Left lobe of liver (tissue), 2 donors: ENCODE results near the gene PDGFB. TPM values are rescaled to one million over a fixed set of nuclear protein-coding genes. Genes with fewer than 3 reads are reported as not detected.
A peak's percentile ranks its signal among the peaks of the same experiment; 100 is the strongest.

ENCODE experiments used
- ATAC-seq: fragments of 200-7000 bp; cut with Tn5 transposase; one replicate; pipeline ENCODE4 v1.9.1; 2020; ENCODE audit warnings: mild to moderate bottlenecking, moderate library complexity
- DNase-seq: peaks from one replicate; pipeline ENCODE4 v3.0.0-alpha.2; 2020; ENCODE audit warnings: low spot score
- total RNA-seq: library from RNA; stranded (reverse); gene quantifications from one replicate; pipeline ENCODE4 v1.2.1, GENCODE V29; 2021
- donor health status: DM: no; HTN: no; CAD: no; lungs with moderate emphysema.
- donor health status: DM: no; HTN: yes; CAD: no.

The PDGFB gene
- total RNA-seq, result 0.43 TPM

DNA sequence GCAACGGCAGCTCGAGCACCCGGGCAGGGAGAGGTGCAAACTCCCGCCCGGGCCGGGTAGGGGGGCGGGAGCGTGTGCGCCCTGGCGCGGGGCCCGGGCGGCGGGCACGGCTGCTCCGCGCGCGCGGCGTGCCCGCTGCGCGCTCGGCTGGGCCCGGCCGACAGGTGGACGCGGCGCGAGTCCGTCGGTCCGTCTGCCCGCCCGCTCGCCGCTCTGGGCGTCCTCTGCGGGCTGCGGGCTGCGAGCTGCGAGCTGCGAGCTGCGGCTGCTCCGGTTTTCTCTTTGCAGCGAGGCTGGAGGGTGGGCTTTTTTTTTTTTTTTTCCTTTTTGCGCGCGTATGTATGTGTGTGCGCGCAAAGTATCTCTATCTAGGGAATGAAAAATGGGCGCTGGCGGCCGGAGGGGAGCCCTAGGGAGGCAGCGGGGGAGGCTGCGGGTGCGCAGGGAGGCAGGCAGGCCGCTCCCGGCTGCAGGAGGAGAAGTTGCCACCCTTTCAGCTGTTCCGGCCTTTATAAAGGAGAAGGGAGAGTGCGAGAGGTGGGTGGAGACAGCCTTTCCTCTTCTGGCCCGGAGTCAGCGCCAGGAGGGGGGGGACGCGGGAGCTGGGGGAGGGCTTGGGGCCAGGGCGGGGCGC is at the start of gene PDGFB:
TSS of gene PDGFB (minus strand) at position 487 of the 634 bp plus-strand sequence. CDS start 1,019 bp downstream, outside the sequence.
- ATAC-seq (peak; percentile 51), DNase-seq (no peak)

DNA sequence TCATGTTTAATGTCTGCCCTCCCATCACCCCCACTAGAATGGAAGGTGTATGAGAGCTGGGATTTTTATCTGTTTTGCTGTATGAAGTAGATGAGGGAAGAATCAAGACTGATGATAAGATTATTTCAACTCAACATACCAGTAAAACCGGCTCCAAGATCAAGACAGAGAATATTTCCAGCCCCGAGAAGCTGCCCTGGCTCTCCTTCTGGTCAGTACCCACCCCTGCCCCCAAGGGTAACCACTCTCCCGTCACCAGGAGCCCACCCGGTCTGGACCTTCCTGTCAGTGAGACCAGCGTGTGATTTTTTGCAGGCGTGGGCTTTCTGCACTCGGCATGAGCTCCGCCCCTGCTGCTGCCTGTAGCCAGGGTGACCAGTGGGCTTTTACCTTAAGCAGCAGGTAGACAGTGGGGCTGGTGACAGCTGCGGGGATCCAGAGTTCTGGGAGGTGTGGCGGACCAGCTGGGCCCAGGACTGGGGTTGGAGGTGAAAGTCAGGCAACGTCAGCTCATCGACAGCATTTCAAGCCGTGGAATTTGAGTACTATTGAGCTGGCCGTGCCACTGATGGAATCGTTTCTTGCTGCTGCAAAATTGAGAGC is 49.1 kb upstream of the PDGFB start:
- DNase-seq, result no peak

GRCh38 chr22:39292561-39293074 is 47.8 kb upstream of the PDGFB start:
- ATAC-seq (peak; percentile 75), DNase-seq (peak; percentile 93)

More for the DNA sequence above, 49.1 kb upstream of the PDGFB start:
- ATAC-seq, result no peak

DNA sequence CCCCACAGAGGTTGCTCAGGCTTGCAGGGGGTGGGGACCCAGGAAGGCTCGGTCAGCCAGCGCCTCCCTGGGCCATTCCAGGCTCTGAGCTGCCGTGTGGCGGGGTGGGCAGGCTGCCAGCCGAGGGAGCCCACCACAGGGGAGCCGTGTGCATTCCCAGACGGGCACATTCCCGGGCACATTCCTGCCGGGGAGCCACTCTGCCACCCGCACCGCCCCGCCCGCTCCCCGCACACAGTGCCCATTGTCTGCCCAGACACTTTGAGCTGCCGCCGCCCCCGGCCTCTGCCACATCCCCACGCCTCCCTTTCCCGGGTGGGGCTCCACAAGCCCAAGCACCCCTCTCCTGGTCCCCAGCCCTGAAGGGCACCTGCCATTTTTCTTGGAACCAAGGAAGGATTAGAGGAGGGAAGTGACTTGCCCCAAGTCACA is 47.3 kb upstream of the PDGFB start:
- no peak for DNase-seq
- no peak for ATAC-seq

DNA sequence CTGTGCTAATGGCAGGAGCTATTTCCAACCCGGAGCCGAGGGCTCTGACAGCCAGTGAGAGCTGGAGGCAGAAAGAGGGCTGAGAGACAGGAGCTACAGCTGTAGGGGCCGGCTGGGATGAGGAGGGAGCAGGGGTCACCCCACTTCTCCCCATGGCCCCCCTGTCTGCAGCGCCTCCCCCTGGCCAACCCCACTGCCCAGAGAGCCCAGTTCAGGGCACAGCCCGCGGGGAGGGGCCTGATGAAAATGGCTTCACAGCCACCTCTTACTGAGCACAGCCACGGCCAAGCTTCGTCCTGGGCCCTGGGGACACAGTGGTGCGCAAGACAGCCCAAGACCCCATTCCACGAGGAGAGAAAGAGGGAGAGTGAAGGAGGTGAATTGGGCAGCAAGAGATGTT is 46.7 kb upstream of the PDGFB start:
- ATAC-seq, result no peak
- no peak for DNase-seq

- DNase-seq, result peak; percentile 90
- peak; percentile 81 for ATAC-seq
Measured at GRCh38 chr22:39290724-39291161, 46.0 kb upstream of the PDGFB start.

- ATAC-seq (no peak), DNase-seq (no peak)
Measured at GRCh38 chr22:39289975-39290720, 45.4 kb upstream of the PDGFB start.

DNA sequence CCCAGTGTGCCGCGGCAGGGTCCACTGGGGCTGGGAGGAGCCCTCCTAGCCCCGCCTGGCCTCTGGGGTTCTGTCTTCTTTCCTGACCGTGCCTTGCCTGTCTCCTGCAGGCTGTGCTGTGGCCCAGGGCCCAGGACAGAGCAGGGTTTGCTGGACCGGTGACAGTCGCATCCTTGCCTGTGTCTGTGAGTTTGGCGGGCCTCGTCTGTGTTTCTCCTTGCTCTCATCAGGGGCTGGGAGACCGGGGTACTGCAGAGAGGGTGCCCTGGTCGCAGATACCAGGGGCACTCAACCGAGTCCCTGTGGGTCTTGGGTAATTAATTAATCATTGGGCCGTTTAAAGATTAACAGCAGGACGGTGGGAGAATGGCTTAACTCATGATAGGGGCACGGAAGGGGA is 44.8 kb upstream of the PDGFB start:
- DNase-seq (no peak), ATAC-seq (peak; percentile 15)

DNA sequence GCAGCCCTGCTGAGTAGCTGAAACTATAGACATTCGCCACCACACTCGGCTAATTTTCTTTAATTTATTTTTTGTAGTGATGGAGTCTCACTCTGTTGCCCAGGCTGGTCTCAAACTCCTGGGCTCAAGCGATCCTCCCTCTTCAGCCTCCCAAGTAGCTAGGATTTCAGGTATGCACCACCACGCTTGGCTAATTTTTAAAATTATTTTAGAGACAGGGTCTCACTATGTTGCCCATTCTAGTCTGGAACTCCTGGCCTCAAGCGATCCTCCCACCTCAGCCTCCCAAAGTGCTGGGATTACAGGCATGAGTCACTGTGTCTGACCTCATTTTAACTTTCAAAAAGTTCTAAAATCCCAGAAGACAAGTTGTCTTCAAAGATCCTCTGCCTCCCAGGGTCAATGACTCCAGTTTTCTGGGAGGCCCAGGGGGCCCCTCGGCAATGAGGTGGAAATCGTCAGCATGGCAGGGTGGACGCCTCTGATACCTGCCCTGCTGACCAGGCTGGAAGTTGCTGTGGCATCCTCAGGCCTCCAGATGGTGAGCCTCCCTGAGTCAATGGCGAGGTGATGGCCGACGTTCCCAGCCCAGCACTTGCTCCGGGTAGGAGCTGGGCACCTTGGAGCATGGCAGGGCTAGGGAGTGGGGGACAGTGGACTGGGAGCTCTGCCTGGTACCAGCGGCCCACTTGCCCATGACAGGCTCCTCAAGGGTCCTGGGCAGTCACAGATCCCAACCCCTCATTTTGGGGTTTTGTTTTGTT is 43.5 kb upstream of the PDGFB start:
- DNase-seq (no peak), ATAC-seq (no peak)

GRCh38 chr22:39287076-39287725 is 42.4 kb upstream of the PDGFB start:
- ATAC-seq (no peak), DNase-seq (no peak)

- ATAC-seq (no peak), DNase-seq (no peak)
Measured at GRCh38 chr22:39284983-39285382, 40.2 kb upstream of the PDGFB start.

GRCh38 chr22:39284142-39284980 is 39.6 kb upstream of the PDGFB start:
- DNase-seq, result no peak
- no peak for ATAC-seq

DNA sequence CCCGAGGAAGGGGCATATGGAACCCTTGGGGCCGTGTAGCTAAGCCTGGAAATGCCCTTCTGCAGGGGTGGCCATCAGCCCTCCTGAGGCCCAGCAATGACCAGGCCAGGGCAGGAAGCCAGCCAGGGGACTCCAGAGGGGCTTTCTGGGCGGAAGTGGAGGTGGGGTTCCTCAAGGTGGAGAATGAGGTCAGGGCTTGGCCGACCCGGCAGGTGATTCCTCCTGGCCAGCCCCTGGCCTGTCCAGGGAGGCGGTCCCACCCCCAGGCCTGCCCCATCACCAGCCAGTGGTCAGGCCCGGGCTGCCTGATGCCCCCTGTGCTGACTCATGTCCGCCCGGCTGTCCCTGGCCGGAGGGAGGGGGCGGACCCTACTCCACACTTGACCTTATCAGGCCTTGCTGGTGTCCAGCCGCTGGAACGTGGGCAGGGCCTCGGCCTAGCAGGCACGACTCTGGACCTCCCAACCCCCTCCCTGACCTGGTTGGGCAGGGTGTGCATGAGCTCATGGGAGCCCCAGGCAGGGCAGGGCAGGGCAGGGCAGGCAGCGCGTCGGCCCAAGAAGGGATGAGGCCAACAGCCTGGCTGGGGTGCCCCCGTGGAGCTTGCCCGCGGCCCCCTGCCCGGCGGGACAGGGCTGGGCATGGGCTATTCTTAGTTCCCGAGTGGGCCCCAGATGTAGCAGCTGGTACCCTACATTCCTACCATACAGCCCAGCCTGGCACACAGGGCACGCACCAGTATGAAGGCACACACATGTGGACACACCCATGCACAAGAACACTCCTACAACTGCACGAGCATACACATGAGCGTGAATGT is 38.8 kb upstream of the PDGFB start:
- peak; percentile 73 for ATAC-seq
- DNase-seq, result peak; percentile 70

DNA sequence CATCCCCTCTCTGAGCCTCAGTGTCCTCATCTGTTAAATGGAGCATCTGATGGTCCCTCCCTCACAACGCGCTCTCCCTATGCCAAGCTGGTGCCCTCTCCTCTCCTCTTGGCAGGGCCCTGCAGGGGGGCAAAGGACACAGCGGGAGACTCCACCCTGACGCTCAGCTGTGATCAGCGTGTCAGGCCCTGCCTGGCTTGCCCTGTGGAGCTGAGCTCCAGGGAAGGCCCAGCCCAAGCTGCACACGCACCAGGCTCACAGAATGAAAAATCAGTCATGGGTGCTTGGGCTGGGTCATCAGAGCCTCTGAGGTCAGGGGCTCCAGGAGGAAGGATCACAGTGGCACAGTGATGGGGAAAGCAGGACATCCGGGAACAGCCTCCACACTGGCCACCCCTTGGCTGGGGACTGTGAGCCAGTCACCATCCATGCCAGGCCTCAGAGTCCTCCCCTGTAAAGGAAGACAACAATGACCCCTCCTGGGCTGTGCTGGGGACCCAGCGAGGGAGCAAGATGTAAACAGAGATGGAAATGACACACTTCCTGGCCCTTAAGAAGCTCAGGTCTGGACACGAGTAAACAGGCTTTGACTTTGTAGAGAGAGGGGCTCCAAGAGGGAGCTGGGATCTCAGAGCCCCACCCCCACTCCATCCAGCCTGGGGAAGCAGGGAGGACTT is 38.0 kb upstream of the PDGFB start:
- no peak for DNase-seq
- peak; percentile 48 for ATAC-seq

DNA sequence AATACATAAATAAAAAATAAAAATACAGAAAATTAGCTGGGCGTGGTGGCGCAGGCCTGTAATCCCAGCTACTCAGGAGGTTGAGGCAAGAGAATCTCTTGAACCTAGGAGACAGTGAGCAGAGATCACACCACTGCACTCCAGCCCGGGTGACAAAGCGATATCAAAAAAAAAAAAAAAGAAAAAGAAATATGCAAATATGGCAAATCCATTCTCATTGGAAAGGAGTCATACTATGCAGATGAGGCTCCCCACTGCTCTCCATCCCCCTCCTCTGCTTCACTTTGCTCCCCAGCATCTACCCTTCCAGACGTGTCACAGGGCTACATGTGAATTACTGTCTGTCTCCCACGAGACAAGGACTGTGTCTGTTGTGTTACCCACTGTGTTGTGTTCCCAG is 36.3 kb upstream of the PDGFB start:
- ATAC-seq (no peak), DNase-seq (no peak)

DNA sequence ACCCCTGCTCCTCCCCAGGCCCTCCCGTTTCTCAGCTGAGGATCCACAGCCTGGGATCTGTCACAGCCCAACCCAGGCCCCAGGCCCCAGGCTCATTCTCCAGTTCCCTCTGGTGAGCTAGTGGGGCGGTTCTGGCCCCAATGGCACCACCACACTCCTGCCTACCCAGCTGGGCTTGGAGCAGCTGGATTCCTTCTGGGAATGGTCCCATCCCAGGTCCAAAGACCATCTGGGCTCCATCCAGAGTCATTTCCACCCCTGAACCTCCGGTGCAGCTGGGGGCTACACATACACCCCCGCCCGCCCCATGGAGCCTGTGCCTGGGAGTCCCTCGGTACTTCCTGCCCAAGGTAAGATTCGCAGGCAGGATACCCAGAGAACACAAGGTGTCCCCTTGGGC is 35.5 kb upstream of the PDGFB start:
- DNase-seq (no peak), ATAC-seq (no peak)

DNA sequence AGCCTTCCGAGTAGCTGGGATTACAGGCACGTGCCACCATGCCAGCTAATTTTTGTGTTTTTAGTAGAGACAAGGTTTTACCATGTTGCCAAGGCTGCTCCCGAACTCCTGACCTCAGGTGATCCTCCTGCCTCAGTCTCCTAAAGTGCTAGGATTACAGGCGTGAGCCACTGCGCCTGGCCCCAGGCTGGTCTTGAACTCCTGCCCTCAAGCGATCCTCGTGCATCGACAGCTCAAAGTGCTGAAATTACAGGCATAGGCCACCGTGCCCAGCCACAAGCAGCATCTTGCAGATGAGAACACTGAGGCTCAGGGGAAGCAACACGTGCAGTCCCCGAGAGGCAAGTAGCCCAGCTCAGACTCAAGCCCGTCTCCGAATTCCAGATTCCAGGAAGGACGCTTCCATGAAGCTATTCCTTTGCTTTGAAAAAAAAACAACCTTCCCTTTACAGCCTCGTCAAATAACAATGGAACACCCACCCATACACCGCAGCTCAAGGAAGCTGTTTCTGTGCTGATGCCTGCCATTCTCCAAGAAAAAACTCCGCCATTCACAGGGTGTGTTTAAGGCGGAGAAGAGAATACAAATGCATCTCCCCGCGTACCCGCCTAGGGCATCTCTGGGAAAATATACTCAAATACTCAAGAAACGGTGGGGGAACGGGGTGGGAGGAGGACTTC is 34.5 kb upstream of the PDGFB start:
- ATAC-seq, result no peak
- no peak for DNase-seq

DNA sequence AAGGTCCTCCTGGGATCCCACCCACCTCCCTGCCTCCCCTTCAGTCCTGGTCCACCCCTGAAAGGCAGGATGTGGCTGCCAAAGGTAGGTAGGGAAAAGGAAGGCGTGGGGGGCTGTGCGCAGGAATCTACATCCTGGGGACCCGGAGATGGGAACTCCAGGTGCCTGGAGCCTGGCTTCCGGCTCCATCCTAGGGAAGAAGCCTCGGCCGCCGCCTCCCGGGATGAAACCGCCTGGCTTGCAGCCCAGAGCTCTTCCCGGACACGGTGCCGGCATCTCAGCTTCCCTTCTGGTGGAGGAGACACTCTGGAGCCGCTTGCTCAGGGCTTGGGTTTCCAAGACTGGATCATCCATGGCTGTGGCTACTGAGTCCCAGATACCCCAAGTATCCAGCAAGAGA is 33.3 kb upstream of the PDGFB start:
- DNase-seq, result no peak
- peak; percentile 34 for ATAC-seq
